Measurements from ENCODE around the gene TCERG1L.

- TF ChIP-seq REST (IDR thresholded peaks at IDR 0.05; ENCODE audit: insufficient read depth in 1 of 2, low read depth in 2 of 2, low read length in 2 of 2) (no peak), SIN3A (IDR thresholded peaks at IDR 0.05; ENCODE audit: borderline replicate concordance, insufficient read depth, low read length) (no peak)
These were observed 40.9 kb downstream of the TCERG1L start for GRCh38 chr10:131270461-131271190.
